AG04449 (cell line): ENCODE results near the gene TPCN2.
A peak's percentile ranks its signal among the peaks of the same experiment; 100 is the strongest.
"Not testable (repeated sequence)": the region's sequence is repeated elsewhere in the genome, so short reads cannot be mapped to it uniquely, and the experiment has no call there.

Experiments used
- CTCF ChIA-PET: fragments of 350-600 bp; formaldehyde crosslinking; extraction: SDS; loops from one replicate; lab custom pipeline; 2021; ENCODE audit warnings: antibody characterized with exemption; lab: Yijun Ruan, JAX
- POLR2A ChIA-PET: fragments of 400-600, 350-600 bp; formaldehyde crosslinking; extraction: SDS; loops from one replicate; lab custom pipeline; 2020; ENCODE audit warnings: antibody characterized with exemption, inconsistent platforms; lab: Yijun Ruan, JAX
- DNase-seq: peaks from one replicate; pipeline ENCODE4 v3.0.0-alpha.2; 2010; ENCODE audit warnings: low read depth, low spot score
- H3K4me3 ChIP-seq: 2 replicates; pipeline ENCODE4 v1.5.1; 2011; ENCODE audit warnings: low read depth, mild to moderate bottlenecking, control low read depth, low read length
- CTCF ChIP-seq: IDR thresholded peaks from one replicate; pipeline ENCODE4 v1.5.1; 2011; ENCODE audit warnings: mild to moderate bottlenecking, moderate library complexity, low read length, control low read depth, inconsistent platforms; ENCODE audit not compliant: insufficient read depth; ENCODE audit errors: missing control alignments

The TPCN2 gene

DNA sequence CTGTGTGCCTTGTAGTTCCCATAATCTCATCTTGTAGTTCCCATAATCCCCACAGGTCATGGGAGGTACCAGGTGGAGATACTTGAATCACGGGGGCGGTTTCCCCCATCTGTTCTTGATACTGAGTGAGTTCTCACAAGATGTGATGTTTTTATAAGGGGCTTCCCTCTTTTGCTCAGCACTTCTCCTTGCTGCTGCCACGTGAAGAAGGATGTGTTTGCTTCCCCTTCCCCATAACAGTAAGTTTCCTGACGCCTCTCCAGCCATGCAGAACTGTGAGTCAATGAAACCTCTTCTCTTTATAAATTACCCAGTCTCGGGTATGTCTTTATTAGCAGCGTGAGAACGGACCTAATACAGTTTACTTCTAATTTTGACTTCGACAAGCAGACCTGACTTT, 93.0 kb downstream of the TPCN2 start:
- ChIA-PET CTCF (interaction anchor here (1.3 to 6.1 kb wide), 3 partner anchors 10 to 501 kb away, joined by 4 to 59 read pairs (median 26); no protein-coding TSS in a partner anchor), POLR2A (no interaction called here)
- no peak for DNase-seq
- no peak for TF ChIP-seq CTCF
- no peak overlapping the region for H3K4me3 ChIP-seq

- TF ChIP-seq CTCF, result no peak
- ChIA-PET POLR2A (no interaction called here), CTCF (interaction anchor here (1.3 to 6.1 kb wide), 2 partner anchors 12 to 500 kb away, joined by 4 to 59 read pairs; no protein-coding TSS in a partner anchor)
- H3K4me3 ChIP-seq, result no peak overlapping the region
- no peak for DNase-seq
Measured at GRCh38 chr11:69142895-69143294, 94.2 kb downstream of the TPCN2 start.

DNA sequence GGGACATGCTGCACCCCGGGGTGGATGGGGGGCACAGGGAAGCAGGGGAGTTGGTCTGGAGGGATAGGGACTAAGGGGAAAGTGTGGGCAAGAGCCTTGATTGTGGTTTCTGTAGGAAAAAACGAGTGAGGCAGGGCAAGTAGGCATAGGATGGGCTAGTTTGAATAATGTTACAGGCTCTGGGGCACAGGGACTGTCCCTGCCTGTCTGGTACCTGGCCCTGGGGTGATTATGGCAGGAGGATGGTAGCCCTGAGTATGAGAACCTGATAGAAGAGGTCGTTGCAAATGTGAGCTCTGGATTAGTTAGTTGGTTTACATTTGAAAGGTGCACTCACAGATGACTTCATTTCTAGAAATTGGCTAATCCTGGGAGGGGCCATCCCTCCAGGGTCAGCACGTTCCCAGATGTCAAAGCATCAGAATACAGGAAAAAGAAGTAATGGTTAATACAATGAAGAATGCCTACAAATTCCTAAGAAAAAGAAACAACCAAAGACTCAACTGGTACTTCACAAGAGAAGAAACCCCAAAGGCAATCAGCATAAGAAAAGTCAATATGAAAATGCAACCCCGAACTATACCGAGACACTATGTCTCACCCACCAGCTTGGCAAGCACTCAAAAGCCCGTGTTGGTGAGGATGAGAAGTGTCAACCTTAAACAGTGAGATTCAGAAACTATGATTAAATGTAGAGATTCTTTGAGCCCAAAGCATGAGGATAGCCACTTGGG, 95.8 kb downstream of the TPCN2 start:
- CTCF ChIA-PET, result interaction anchor here (6.1 kb wide), 1 partner anchor 14 kb away, joined by 59 read pairs; no protein-coding TSS in a partner anchor
- POLR2A ChIA-PET, result no interaction called here
- TF ChIP-seq CTCF, result no peak
- no peak for DNase-seq
- no peak overlapping the region for H3K4me3 ChIP-seq

DNA sequence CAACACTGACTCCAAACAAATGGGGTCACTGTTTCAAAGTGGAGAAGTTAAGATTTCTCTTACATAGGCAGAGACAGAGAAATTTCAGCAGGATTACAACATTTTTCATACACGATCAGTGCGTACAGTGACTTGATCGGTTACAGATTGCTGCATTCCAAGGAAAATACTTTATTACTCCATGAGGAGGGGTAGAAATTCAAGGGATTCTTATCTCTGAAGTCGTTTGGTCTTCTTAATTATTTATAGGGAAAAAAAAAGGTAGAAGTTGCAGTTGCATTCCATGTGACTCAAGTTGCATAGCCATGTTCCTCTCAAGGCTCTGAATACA, 96.3 kb downstream of the TPCN2 start:
- ChIA-PET POLR2A (no interaction called here), CTCF (interaction anchor here (1.0 to 6.1 kb wide), 2 partner anchors 14 to 44 kb away, joined by 3 to 59 read pairs; no protein-coding TSS in a partner anchor)
- H3K4me3 ChIP-seq, result no peak overlapping the region
- no peak for TF ChIP-seq CTCF
- peak; percentile 41 for DNase-seq

DNA sequence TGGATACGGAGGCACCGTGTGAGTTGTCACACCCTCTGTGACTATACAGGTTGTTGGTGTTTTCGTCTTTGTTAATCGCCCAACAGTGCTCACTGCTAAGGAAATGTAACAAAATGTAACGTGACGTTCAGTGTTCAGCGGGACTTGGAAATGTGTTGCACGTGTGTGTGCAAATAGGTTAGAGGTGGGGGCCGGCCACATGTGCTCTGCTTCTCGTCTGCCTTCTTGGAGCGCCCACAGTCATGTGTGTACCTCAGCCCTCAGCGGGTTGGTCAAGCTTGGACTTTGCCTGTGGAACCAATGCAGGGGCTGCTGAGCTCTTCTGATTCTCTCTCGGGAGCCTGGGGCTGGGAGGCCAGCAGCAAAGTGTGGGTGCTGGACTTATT, 99.6 kb downstream of the TPCN2 start:
- no peak overlapping the region for H3K4me3 ChIP-seq
- no peak for DNase-seq
- TF ChIP-seq CTCF, result no peak
- CTCF ChIA-PET, result interaction anchor here (6.2 kb wide), 1 partner anchor 17 kb away, joined by 28 read pairs; no protein-coding TSS in a partner anchor
- POLR2A ChIA-PET, result no interaction called here

GRCh38 chr11:69148806-69149205, 100.1 kb downstream of the TPCN2 start:
- no peak for DNase-seq
- ChIA-PET POLR2A (no interaction called here), CTCF (interaction anchor here (6.2 kb wide), 1 partner anchor 17 kb away, joined by 28 read pairs; no protein-coding TSS in a partner anchor)
- TF ChIP-seq CTCF, result no peak
- H3K4me3 ChIP-seq, result no peak overlapping the region

DNA sequence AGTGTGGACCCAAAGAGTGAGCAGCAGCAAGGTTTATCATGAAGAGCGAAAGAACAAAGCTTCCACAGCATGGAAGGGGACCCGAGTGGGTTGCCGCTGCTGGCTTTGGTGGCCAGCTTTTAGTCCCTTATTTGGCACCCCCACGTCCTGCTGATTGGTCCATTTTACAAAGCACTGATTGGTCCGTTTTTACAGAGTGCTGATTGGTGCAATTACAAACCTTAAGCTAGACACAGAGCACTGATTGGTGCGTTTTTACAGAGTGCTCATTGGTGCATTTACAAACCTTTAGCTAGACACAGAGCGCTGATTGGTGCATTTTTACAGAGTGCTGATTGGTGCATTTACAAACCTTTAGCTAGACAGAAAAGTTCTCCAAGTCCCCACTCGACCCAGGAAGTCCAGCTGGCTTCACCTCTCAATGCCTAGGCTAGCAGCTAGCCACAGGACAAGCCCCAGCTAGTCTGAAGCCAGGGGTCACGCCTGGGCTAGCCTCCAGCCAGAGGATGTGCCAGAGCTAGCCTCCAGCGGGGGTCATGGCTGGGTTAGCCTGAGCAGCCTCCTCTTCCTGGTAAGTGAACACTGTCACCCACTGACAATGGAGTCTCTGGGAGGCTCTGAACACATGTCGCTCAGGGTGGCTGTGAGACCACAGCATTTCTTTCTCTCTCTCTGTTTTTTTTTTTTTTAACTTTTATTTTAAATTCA, 100.8 kb downstream of the TPCN2 start:
- H3K4me3 ChIP-seq, POLR2A ChIA-PET, DNase-seq: not testable (repeated sequence)
- CTCF ChIA-PET, result interaction anchor here (6.2 kb wide), 1 partner anchor 18 kb away, joined by 28 read pairs; no protein-coding TSS in a partner anchor
